Measurements from ENCODE around the gene CDK15.

Gene CDK15

DNA sequence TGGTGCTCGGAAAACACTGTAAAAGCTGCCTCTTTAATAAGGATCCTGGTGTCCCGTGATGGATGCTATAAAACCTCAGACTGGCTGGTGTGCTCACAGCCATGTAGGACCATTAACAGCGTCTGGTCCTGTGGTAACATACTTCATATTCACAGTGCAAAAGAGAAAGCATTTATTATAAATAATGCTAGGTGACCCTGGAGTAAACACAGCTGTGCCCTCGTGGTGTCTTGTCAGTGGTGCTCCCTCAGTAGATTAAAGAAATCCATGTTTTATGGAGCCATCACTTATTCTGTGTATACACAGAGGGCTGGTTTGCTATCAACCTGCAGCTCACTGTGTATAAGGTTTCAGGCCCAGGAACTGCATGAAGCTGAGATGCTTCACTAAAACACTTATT, 106.9 kb downstream of the CDK15 start:
- no peak for FAIRE-seq

DNA sequence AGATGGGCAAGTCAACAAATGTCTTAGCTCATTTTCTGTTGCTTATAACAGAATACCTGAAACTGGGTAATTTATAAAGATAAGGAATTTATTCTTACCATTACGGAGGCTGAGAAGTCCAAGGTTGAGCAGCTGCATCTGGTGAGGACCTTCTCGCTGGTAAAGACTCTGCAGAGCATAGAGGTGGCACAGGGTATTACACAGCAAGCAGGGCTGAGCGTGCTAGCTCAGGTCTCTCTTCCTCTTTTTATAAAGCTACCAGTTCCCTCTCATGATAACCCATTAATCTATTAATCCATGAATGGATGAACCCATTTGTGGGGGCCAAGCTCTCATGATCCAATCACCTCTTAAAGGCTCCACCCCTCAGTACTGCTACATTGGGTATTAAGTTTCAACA, 109.1 kb downstream of the CDK15 start:
- no peak for FAIRE-seq

DNA sequence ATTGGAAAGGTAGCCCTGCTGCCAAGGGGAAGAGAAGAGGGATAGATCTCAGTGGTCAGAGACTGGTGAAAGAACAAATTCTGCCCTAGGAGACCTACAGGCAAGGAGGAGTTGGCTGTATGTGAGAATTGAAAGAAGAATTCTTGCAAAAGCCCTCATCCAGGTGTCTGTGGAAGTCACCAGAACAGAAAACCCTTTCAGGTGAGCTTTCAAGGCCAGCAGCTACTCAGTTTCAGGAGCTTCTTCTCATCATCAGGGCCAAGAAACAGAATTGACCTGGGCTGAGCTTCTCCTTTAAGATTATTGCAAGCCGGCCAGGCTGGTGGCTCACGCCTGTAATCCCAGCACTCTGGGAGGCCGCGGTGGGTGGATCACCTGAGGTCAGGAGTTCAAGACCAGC, 110.2 kb downstream of the CDK15 start:
- FAIRE-seq, result no peak

DNA sequence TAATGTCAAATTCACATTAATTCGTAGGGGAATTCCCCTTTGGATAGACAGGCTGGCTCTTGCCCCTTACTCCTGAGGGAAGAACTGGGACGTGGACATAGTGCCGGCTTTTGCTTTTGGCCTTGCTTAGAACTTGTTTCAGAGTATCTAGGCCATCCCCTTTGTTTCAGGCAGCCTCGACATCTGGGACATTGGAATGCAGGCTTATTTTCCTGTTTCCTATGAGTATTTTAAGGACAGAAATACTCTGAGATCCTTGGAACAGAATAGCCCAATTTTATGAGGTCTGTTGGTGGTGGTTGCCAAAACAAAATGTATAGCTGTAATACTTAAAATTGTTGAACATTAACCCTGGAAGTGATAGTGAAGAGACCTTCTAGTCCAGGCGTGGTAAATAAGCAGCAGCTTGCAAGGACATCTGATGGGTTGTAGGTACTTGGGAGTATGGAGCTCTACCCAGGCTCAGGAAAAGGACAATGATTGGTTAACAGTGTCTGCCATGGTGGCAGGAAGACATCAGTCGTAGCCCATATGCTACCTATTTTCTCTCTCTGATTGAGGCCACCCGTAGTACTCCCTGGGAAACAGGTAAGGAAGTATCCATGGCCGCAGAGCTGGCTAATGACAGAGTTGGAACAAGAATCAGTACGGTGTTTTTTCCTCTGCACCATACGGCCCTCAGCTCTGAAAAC, 112.4 kb downstream of the CDK15 start:
- no peak for FAIRE-seq

DNA sequence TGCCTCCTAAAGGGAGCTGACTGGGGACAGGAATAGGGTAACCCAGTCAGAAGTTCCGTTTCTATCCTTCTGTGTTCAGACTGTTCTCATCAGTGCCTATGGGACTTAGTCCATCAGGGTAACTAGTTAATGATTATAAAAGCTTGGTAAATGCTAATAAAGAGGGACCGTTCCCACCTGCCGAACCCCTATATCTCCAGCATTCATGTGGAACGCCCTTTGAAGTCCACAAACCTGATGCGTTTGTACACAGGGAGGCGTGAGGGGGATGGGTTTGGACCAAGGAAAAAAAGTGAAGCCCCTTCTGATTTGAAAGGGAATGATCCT, 112.9 kb downstream of the CDK15 start:
- FAIRE-seq, result no peak

DNA sequence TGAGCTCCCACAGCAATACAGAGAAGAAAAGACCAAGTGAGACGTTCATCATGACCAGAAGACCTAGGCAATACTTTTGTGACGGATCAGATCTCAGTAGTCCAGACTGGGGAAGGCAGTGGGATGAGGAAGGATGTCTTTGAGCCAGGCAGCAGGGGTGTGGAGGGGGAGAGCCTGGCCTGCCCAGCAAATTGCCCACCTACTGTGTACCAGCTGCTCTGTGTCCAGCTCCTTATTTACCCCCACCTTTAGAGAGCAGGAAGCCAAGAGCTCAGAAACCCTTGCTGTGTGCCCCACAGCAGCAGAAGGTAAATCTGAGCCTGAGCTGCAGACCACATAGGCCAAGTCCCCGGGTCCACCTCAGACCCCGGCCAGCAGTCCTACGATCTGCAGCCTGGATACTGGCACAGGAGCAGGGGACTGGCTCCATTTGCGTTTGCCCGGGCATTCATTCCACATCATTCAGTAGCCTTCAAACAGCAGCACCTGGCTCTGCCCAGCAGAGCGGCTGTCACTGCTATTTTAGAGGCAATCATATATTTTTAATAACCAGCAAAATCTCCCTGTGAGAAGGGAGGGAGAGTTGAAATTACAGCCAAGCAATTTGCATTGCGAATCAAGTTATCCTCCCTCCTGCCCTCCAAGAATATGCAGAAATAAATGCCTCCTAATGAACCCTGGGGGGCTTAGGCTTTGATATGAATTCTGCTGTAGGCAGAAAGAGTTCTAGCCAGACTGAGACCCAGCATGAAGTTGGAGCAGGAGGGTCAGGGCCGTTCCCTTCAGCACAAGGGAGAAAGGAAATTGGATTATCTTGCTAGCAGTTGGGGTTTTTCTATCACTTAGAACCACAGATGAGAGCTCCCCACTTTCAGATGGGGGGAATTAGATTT, 117.3 kb downstream of the CDK15 start:
- no peak for FAIRE-seq

DNA sequence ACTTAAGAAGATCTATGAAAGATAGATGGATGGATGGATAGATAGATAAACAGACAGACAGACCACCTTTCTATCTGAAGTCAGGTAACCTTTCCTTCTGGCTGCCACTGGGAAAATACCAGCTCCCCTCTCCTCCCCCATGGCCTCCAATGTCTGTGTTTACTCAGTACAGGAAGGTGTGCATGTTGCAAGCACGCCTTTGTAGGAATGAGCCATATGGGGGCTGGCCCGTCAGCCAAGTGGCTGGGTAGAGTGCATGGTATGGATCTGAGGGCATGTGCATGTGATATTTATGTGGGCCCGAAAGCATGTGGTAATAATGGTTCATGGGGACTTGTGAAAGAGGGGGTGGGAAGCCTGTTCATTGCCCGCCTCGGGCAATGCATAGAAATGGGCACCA, 118.1 kb downstream of the CDK15 start:
- no peak for FAIRE-seq

DNA sequence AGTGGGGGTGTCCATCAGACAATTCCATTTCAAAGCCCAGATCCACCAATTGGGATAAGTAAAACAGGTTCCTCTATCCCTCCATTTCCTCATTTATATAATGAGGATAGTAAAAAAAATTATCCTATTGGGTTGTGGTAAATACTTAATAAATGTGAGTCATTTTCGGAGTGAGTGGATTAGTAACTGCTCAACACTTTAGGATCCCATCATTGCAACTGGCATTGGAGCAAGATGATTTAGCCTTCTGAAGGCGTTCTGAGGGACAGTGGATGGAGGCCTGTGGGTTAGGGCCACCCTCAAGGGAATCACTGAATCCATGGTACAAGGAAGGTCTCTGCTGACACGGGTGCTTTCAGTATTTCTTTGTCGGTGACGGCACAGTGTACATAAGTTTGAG, 118.7 kb downstream of the CDK15 start:
- FAIRE-seq, result no peak

DNA sequence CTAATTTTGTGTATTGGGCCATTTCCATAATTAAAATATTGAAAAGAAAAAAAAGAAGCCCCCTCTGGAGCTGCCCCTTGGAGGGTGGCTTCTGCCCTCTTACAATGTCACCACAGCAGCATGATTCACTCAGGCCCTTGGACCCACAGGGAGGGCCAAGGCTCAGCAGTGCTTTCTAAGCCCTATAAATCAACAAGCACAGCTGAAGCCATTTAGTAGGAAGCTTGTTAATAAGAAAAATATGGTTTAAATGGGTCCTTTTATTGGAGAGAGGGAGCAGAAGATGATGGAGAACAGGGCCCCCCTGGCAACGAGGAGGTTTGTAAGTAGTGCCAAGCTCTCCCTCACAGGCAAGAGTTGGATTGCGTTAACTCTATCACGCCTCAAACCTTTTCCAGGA, 119.7 kb downstream of the CDK15 start:
- no peak for FAIRE-seq

DNA sequence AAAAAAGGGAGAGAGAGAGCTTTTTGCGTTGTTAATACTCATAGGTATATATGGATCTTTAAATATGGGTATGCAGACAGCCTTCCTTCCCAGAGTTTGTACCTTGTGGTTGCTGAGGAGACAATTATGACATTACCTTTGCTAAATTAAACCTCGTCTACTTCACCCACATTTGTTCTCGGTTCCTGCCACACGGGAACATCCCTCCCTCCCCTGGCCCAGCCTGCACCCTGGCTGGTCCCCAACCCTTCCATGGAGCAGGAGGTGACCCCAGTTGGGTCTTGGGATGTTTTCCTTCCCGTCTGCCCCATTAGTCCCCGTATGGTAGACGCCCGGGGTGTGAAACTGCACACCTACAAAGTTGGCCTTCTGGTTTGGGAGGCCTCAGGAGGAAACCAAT, 122.0 kb downstream of the CDK15 start:
- FAIRE-seq, result no peak

DNA sequence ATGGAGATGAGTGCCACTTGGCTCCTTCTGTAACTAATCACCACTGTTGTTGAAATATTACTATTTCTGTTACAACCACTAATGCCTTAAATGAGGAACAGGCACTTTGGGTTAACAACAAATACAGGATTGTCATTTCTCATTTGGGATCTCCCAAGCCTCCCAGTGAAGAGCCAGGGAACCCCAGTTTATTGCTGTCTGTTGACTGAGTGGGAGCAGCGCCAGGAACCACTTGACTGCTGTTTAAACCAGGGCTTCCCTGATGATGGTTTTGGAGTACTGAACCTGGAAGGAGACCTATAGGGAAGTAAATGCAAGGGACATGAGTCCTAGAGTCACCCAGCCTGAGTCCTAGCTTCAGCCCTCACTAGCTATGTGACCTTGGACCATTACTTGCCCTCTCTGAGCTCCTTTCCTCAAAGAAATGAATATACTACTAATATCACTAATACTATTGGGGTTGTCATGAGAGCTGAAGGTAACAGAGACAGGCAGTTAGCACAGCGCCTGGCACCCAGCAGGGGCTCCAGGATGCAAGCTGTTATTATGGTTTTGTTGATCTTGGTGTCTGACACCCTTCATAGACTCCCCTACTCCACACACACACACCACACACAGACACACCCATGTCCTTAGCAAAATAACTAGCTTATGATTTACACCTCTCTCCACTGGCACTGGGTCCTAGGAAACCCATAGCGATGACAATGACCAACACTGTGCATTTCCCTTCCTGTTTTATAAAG, 123.1 kb downstream of the CDK15 start:
- FAIRE-seq, result no peak

DNA sequence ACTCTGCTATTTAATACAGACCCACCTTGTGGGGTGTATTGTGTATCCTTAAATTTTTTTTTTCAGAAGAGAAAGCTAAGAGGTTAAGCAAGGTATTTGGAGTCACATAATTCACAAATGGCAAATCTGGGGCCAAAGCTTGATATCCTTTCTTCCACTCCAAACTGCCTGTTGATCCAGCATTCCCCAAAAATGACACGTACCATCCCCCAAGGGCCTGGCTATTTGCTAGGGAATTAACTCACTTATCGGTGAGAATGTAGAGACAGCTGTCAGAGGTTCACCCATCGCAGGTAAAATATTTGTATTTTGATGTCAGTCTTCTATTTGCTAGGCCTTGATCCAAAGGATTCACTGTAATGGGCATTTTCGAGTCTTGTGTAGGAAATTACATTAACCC, 123.7 kb downstream of the CDK15 start:
- no peak for FAIRE-seq

DNA sequence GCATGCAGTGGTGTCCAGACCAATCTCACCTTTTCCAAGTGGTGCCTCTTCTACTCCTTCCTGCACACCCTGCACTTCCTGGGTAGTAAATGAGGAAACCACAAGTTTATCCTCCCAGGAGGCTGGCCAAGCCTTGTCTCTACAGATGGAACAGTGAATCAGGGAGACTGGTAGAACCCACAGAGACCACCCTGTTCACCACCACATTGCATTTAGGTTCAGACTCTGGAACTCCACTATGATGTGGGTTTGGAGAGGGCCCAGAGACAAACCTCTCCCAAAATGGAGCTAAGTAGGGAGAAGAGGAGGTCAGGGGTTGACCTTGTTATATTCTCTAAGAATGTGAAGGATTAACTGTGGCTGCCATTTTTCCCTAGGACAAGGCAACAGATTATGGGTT, 124.5 kb downstream of the CDK15 start:
- FAIRE-seq, result no peak

DNA sequence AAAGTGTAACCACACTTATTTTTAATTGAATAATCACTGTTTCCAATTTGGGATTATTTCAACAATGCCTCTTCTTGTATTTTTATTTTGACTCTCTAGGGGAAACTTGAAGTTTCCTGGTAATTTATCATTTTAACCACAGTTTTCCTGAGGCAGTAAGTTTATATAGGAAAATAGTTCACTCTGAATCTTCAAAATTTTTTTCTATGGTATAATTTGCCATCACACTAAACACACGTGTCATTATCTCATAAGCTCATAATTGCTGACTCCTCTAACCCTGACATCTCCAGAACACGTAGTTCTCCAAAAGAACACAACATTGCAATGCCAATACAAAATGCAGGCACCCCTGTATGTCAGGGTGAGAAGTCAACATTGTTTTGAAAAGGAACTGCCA, 125.1 kb downstream of the CDK15 start:
- FAIRE-seq, result no peak

DNA sequence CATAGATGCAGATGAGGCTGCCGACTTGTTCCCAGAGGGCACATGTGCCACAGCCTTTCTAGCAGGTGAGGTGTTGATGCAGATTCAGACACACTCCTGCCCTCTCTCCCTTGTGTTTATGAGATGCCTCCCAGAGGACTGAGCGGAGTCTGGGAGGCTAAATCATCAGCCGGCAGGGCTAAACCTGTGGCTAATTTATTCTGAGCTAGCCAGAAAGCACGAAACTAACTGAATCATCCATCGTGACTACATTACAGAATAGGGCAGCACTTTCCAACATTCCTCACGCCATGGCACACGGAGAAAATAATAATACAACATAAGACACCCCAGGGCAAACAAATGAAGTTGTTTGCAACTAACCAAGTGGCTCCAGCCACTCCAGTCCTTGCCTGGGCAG, 125.6 kb downstream of the CDK15 start:
- no peak for FAIRE-seq

DNA sequence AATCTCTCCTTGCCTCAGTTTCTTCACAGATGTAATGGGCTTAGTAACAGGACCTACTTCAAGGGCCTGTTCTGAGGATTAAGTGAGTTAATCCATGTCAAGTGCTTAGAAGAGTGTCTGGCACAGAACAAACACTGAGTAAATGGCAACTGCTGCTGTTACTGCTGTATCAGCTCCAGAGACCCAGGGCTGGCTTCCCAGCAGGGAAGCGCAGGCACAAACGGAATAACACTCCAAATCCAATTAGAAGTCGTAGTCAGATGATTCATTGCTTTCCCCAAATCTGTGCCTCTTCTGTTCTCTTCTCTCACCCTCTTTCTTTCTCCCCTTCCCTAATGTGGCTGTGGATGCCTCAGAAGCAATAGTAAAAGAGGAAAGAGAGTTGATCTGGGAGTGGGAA, 126.2 kb downstream of the CDK15 start:
- FAIRE-seq, result no peak

DNA sequence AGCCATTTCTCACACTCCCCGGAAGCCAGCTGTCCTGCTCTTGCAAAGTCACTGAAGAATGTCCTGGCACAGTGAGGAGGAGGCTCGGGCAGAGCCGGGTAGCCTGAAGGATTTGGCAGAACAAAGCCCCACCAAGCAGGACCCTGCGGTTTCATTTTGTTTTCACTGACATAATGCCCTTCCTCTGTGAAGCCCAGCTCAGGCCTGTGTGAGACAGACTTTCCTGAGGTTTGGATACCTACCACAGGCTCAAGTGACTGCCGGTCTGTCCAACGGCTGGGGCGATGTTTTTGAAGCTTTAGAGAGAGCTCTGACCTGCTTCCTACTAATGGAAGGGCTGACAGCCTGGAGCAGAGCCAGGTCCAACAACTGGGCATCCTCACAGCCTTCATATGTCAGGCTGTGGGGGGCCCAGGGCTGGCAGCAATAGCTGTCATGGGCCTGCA, 127.5 kb downstream of the CDK15 start:
- FAIRE-seq, result no peak

DNA sequence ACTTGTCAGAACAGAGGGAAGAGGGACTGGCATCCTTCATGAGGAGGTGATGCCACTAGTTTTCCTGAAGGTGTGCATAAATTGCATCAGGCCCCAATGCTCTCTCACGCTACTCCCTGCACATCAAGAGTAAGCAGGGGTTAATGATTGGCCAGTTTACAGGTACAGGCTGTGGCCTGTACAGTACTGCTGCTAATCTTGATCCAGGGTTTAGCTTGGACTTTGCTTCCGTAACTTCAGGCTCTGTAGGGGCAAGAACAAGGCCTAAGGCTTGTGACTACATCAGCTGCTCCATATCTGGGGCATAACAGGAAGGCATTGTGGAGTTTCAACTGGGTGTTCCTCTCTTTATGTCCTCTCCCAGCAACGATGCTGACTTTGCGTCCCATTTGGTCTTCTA, 130.5 kb downstream of the CDK15 start:
- FAIRE-seq, result no peak

DNA sequence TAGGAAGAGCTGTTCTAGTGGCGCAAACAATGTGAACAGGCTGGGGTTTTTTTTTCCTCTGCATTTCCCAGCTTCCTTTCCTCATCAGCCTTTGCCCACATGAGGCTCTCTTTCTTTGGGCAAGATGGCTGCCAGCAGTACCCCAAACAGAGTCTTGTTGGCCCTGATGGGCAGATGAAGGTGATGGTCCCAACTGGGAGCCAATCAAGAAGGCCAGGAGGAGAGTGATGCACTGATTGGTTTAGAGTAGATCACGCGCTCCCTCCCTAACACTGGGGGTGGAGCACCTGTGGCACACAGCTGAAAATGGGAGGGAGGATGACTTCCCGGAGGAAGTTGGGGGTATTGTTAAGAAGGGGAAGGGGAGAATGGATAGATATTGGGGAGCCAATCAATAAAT, 131.0 kb downstream of the CDK15 start:
- FAIRE-seq, result no peak

DNA sequence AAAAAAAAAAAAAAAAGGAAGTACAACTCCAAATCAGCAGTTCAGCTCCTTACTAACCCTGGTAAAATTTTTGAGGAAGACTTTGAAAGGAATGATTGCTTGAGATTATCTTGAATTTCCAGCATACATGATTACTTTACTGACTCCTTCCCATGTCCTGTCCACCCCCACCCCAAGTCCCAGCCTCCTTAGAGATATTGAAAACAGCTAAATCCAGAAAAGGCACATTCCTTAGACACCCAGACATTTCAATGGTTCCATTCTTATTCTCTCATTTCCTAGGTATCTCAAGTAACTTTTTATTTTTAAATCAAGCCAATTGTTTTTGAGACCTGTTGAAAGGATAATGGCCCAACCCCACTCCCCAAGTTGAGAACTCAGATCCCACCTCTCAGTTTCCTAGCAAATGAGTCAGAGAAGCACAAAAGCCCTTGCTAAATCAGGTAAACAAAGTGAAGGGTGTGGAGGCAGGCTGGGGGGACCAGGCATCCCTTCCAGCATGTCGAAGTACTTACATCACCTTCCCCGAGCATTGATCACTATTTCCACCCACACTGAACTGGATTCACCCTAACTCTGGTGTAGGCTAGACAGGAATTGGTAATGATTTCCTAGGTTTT, 131.9 kb downstream of the CDK15 start:
- FAIRE-seq, result no peak

DNA sequence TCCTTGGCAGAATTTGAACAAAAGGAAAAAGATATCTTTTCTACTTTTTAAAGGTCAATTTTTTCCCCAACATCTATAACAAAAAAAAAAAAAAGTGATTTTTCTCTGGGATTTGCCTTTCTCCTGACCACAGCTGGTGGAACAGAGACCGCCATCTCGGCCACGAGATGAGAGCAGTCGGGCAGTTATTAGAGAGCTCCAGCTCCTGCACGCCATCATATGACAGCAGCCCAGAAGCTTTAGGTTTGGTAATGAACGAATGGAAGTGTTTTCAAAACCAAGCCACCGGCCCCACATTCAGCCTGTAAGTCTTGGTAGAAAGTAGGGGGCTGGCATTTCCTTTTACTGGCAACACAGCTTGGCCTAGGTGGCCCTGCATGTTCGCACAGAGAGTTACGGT, 132.4 kb downstream of the CDK15 start:
- no peak for FAIRE-seq

DNA sequence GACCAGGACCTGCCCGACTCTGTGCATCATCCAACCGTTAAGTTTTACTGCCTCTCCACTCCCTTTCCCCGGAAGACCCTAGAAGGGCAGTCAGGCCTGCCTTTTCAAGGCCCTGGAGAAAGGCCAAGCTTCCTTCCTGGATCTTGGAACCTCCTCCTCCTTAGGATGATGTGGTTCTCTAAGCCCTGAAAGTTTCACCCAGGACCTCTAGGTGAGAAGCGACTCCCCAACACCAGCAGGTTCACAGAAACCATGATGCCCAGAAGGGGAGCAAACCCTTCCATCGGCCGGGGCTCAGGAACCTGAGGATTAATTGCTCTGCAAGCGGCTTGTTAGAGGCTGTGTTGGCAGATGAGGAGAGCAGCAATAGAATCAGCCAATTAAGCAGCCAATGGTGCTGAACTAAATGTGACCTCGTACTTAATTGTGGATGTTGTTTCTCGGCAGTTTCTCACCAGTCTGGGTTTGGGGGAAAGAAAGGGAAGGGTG, 133.2 kb downstream of the CDK15 start:
- no peak for FAIRE-seq

DNA sequence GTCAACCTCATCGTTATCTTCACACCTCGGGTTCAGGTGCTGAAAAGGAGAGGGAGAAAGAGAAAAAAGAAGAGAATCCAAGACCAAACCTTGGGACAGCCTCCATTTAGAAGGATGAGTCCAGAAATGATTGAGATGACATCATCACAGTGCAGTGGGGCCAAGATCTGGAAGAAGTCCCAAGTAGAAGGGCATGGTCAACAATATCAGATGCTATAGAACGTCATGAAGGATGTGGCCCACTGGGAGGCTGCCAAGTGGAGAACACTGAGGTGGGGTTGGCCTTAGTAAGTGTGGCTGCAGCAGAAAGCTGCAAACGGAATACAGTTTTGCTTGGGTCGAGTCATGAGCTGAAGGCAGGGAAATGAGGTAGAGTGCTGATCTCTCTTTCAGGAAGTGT, 136.2 kb downstream of the CDK15 start:
- no peak for FAIRE-seq
